IPS-15b (cell line): ENCODE data around the gene SPAG16.

Experiments used
- H3K27me3 ChIP-seq: one replicate; pipeline ENCODE4 v1.6.1; 2013; ENCODE audit warnings: low read length; ENCODE audit not compliant: control insufficient read depth, insufficient read depth
- H3K36me3 ChIP-seq: one replicate; pipeline ENCODE4 v1.6.1; 2013; ENCODE audit warnings: low read length; ENCODE audit not compliant: control insufficient read depth, insufficient read depth
- H3K4me1 ChIP-seq: one replicate; pipeline ENCODE4 v1.6.1; 2013; ENCODE audit warnings: mild to moderate bottlenecking, low read length; ENCODE audit not compliant: control insufficient read depth, insufficient read depth
- H3K4me3 ChIP-seq: one replicate; pipeline ENCODE4 v1.5.1; 2013; ENCODE audit warnings: low read depth, low read length
- H3K9ac ChIP-seq: one replicate; pipeline ENCODE4 v1.6.1; 2013; ENCODE audit warnings: low read depth, mild to moderate bottlenecking, low read length
- H3K9me3 ChIP-seq: one replicate; pipeline ENCODE4 v1.6.1; 2013; ENCODE audit warnings: mild to moderate bottlenecking, low read length; ENCODE audit not compliant: control insufficient read depth, insufficient read depth

Gene SPAG16

DNA sequence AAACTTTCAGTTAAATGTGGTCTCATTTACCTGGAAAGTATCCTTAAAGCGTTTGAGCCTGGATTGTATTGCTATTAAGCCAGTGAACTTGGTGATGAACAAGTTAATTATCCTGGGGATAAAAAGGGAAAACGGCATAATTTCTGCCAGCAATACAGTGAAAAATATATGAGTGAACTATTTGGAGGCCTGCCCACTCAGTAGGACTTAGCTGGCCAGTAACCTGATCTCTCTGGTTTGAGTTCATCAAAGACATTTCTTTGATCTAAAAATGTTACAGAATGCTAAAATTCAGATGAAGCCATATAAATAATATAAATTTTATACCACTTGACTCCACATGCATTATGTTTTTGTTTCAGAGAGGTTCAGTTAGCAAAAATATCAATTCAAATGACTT is 885.5 kb downstream of the SPAG16 start:
- no peaks in the 10 kb centered on the region for H3K9me3 ChIP-seq
- H3K27me3 ChIP-seq, result no peaks in the 10 kb centered on the region
- H3K4me3 ChIP-seq, result no peak overlapping the region
- no peaks in the 10 kb centered on the region for H3K36me3 ChIP-seq
- H3K9ac ChIP-seq, result no peak overlapping the region
- no peaks in the 10 kb centered on the region for H3K4me1 ChIP-seq

DNA sequence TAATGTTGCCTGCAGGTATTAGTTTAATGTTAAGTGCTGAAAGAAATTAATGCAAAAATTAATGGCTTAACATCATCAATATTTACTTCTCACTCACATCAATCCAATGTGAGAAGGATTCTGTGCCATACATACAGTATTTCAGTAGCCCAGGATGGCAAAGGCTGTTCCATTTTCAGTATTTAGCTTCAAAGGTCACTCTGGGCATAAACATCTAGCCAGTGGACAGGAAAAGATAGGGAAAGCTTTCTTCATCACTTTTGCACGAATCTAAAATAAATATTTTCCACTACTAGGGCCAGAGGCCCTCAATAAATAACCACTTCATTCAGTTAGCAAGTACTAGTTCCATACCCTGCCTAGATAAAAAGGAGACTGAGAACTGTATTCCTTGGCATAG is 890.3 kb downstream of the SPAG16 start:
- H3K4me3 ChIP-seq, result no peak overlapping the region
- no peak overlapping the region for H3K9ac ChIP-seq

DNA sequence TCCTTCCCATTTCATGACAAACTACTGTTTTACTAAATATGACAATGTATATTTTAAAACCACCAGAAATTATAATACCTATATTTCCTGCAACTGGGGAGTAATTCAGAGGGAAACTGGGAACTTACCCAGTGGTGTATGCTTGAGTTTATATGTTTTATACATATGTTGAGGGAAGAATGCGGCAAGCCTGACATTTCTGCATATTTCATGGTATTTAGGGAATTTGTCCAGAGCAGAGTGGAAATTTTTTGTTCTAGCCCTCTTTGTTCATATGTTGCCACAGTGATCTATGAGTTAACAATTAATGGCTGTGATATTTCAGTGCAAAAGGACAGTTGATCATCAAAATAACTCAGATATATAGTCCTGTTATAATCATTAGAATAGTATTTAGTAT is 895.8 kb downstream of the SPAG16 start:
- no peaks in the 10 kb centered on the region for H3K36me3 ChIP-seq
- H3K9ac ChIP-seq, result no peak overlapping the region
- no peaks in the 10 kb centered on the region for H3K27me3 ChIP-seq
- H3K4me3 ChIP-seq, result no peak overlapping the region
- H3K9me3 ChIP-seq, result no peaks in the 10 kb centered on the region
- no peaks in the 10 kb centered on the region for H3K4me1 ChIP-seq

More for the DNA sequence above, 890.3 kb downstream of the SPAG16 start:
- Histone ChIP-seq H3K27me3 (no peaks in the 10 kb centered on the region), H3K4me1 (no peaks in the 10 kb centered on the region), H3K9me3 (no peaks in the 10 kb centered on the region), H3K36me3 (no peaks in the 10 kb centered on the region)

DNA sequence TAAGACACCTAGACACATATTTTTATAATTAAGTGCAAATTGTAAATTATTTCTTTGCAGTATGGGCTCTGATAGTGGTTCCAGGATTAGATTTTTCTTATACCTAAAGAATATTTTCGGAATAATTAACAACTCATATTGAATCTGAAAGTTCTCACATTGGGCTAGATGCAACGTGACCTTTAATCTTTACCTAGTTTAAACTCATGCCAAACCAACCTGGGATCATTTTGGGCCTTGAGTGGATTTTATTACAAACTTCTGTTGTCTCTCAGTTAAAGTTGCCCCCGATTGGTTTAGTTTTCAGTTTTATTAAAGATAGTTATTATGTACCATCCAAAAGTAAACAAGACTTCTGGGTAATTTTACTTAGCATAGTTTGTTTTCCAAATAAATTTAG is 896.4 kb downstream of the SPAG16 start:
- Histone ChIP-seq H3K4me3 (no peak overlapping the region), H3K27me3 (no peaks in the 10 kb centered on the region), H3K9me3 (no peaks in the 10 kb centered on the region), H3K36me3 (no peaks in the 10 kb centered on the region), H3K4me1 (no peaks in the 10 kb centered on the region), H3K9ac (no peak overlapping the region)

DNA sequence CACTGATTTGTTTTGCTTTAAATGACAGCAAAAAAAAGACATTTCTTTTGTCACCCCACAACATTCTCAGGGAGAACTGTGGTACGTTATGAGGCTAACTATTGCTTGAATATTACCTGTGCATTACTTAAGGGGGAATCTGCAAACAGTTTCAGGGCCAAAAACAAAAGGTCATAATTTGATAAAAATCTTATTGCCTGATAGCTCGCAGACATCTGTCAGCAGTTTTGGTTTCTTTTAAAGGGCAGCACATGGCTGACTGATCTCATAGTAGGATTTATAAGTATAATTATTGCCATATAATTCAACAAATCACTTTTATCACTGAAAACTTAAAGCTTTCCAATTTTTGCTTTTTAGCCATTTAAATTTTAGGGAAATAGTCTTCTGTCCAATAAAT is 900.2 kb downstream of the SPAG16 start:
- Histone ChIP-seq H3K4me1 (peaks cover 10% of the 10 kb centered on the region), H3K9me3 (no peaks in the 10 kb centered on the region), H3K9ac (no peak overlapping the region), H3K36me3 (no peaks in the 10 kb centered on the region), H3K4me3 (no peak overlapping the region), H3K27me3 (no peaks in the 10 kb centered on the region)

DNA sequence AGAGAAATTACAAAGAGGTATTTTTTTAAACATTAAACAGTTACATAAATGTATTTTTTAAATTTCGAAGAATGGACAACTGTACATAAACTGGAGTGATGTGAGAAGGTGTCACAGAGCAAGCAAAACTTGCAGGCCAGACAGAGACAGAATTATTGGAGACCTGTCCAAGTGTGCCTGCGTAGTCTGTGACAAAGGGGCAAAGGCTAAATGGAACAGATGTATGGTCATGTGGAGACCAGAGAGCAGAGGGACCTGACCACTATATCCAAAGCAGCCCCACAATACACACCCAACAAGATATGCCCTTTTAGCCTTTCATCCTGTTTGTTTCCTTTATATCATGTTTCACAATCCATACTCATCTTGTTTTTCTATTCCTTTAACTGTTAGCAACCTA is 901.3 kb downstream of the SPAG16 start:
- Histone ChIP-seq H3K4me3 (no peak overlapping the region), H3K4me1 (peaks cover 10% of the 10 kb centered on the region), H3K9me3 (no peaks in the 10 kb centered on the region), H3K27me3 (no peaks in the 10 kb centered on the region), H3K36me3 (no peaks in the 10 kb centered on the region), H3K9ac (no peak overlapping the region)

DNA sequence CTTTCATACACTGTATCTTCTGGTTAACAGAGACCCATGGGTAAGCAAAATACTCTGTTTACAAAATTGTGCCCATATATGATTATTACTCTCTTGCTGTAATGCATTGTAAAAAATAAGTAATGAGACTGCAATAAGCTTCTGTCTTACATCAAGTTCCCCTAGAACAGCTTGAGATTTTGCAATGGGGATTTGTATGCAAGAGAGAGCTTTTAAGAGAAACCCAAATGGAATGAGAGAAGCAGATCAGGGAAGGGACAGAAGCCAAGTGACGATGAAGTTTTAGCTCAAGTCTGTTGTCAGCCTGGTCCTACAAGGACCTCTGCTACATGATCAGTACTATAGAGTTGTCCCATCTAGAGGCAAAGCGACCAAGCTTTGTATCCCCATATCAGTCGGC is 908.4 kb downstream of the SPAG16 start:
- H3K27me3 ChIP-seq, result no peaks in the 10 kb centered on the region
- H3K9ac ChIP-seq, result no peak overlapping the region
- no peak overlapping the region for H3K4me3 ChIP-seq
- no peaks in the 10 kb centered on the region for H3K36me3 ChIP-seq
- H3K9me3 ChIP-seq, result no peaks in the 10 kb centered on the region
- H3K4me1 ChIP-seq, result peaks cover 10% of the 10 kb centered on the region

DNA sequence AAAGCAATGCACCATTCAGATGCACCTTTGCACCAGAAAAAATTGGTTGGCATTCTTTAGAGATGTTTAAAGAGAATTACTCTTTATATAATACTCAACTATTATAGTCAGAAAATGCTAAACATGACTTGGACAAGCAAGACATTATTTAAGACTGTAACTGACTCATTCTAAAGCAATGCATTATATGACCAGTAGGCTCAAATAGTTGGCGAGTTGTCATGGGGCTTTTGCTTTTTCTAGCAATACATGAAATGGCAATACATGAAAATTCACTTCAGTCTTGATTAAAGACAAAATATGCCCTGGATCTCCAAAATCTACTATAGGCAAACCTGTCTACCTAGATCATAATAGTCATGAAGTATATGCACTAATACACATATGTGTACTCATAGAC is 909.7 kb downstream of the SPAG16 start:
- H3K36me3 ChIP-seq, result no peaks in the 10 kb centered on the region
- H3K9ac ChIP-seq, result no peak overlapping the region
- no peaks in the 10 kb centered on the region for H3K9me3 ChIP-seq
- no peak overlapping the region for H3K4me3 ChIP-seq
- peaks cover 5% of the 10 kb centered on the region for H3K4me1 ChIP-seq
- H3K27me3 ChIP-seq, result no peaks in the 10 kb centered on the region

DNA sequence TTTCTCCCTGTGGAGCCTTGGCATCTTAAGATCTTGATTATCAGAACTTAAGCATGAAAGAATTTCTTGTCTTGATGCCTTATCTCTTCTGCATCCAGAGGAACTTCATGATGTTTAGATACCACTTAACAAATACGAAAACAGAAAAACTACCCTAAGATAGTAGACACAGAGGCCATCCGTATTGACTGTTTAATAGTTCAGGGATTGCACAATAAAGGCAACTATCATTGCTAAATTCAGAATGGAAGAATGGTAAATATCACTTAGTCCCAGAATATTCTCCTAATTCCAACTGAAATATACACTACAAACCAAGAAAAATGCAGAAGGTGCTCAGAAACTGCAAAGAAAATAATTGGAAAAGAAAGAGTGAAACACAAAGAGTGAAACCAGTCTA is 912.0 kb downstream of the SPAG16 start:
- Histone ChIP-seq H3K4me1 (no peaks in the 10 kb centered on the region), H3K9me3 (no peaks in the 10 kb centered on the region), H3K27me3 (no peaks in the 10 kb centered on the region), H3K36me3 (no peaks in the 10 kb centered on the region), H3K4me3 (no peak overlapping the region), H3K9ac (no peak overlapping the region)

DNA sequence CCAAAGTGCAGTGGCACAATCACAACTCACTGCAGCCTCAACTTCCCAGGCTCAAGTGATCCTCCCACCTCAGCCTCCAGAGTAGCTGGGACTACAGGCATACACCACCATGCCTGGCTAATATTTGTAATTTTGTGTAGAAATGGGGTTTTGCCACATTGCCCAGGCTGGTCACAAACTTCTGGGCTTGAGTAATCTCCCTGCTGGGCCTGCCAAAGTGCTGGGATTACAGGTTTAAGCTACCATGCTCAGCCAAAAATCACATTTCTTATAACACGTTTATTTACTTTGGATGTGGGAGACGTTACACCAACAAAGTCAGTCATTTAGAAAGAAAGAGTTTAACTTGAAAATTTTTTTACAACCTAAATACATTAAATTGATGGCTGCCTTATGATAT is 917.6 kb downstream of the SPAG16 start:
- Histone ChIP-seq H3K36me3 (no peaks in the 10 kb centered on the region), H3K4me3 (no peak overlapping the region), H3K27me3 (no peaks in the 10 kb centered on the region), H3K4me1 (no peaks in the 10 kb centered on the region), H3K9me3 (no peaks in the 10 kb centered on the region), H3K9ac (no peak overlapping the region)

DNA sequence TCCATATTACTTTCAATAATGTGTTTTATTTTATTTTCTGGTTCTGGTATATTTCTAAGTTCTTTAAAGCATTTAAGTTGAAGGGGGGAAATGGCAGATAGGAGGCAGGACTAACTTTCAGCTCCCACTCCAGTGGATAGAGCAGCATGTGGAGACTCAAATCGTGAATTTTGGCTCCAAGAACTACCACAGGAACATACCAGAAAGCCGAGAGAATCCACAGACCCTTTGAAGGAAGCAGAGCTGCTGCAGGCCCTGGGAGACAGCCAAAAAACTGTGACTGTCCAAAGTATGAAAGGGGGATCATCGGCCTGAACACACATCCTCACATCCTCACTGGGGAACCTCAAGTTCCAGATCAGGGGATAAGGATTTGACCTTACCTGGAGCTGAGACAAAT is 919.0 kb downstream of the SPAG16 start:
- Histone ChIP-seq H3K27me3 (no peaks in the 10 kb centered on the region), H3K4me3 (no peak overlapping the region), H3K9me3 (no peaks in the 10 kb centered on the region), H3K9ac (no peak overlapping the region), H3K4me1 (no peaks in the 10 kb centered on the region), H3K36me3 (no peaks in the 10 kb centered on the region)

DNA sequence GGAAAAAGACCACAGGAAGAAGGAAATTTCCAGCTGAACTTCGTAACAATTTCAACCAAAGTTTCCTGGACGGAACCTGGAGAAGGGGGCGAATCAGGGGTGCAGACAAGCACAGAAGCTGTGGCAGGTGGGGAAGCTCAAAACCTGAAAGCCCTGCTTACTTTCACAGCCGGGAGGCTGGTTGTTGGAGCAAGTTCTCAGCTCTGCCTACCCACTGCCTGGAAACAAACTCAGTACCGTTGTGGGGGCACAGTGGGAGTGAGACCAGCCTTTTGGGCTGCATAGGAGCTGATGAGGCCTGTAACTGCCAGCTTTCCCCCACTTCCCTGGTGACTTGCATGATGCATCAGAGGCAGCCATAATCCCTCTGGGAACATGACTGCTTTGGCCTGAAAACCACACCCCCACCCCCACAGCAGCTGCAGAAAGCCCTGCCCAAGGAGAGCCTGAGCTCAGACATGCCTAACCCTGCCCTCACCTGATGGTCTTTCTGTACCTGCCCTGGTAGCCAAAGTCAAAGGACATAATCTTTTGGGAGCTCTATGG is 919.6 kb downstream of the SPAG16 start:
- no peaks in the 10 kb centered on the region for H3K36me3 ChIP-seq
- H3K4me3 ChIP-seq, result no peak overlapping the region
- H3K9ac ChIP-seq, result no peak overlapping the region
- H3K27me3 ChIP-seq, result no peaks in the 10 kb centered on the region
- H3K9me3 ChIP-seq, result no peaks in the 10 kb centered on the region
- no peaks in the 10 kb centered on the region for H3K4me1 ChIP-seq

DNA sequence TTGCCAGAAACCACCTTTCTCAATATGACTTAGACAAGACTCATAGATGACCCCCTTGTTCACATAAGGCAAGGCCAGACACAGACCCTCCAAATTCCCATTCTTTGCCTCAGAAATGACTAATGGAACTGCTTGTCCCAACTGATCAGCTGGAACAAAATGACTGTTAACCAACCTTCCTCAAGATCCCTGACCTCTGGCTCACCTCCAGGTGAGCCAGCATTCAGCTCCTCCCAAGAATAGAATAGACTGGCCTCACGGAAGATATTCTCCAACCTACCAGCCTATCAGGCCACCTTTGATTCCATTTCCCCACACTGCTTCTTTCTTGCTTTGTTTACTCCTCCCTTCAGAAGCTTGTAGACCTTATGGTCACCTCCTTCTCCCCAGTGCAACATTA is 930.8 kb downstream of the SPAG16 start:
- H3K9ac ChIP-seq, result no peak overlapping the region

More for the DNA sequence above, 930.8 kb downstream of the SPAG16 start:
- H3K36me3 ChIP-seq, result no peaks in the 10 kb centered on the region
- no peaks in the 10 kb centered on the region for H3K27me3 ChIP-seq
- peaks cover 10% of the 10 kb centered on the region for H3K4me1 ChIP-seq
- H3K9me3 ChIP-seq, result no peaks in the 10 kb centered on the region
- H3K4me3 ChIP-seq, result no peak overlapping the region
